HG02885 (cell line): ENCODE results near the gene MYRIP.

ENCODE experiments used
- ATAC-seq: cut with Tn5 transposase; IDR thresholded peaks from one replicate; pipeline ENCODE4 v1.9.1; 2021; ENCODE audit warnings: mild to moderate bottlenecking; ENCODE audit not compliant: unreplicated experiment, poor library complexity

The MYRIP gene

GRCh38 chr3:40302784-40303183 lies 493.4 kb downstream of the MYRIP start:
- ATAC-seq, result no peak

GRCh38 chr3:40304352-40304751 lies 494.9 kb downstream of the MYRIP start:
- ATAC-seq, result no peak

GRCh38 chr3:40306336-40306735 lies 496.9 kb downstream of the MYRIP start:
- no peak for ATAC-seq

- ATAC-seq, result no peak
Measured at GRCh38 chr3:40307176-40307575, 497.8 kb downstream of the MYRIP start.

GRCh38 chr3:40308725-40309417 lies 499.5 kb downstream of the MYRIP start:
- peak; percentile 1 for ATAC-seq

GRCh38 chr3:40309418-40309924 lies 500.1 kb downstream of the MYRIP start, which contains the start of gene EIF1B:
Gene EIF1B, plus strand, starts transcription at chr3:40309707. Its CDS starts 235 bp downstream, at chr3:40309942.
- ATAC-seq, result peak; percentile 96
